H1 (cell line): ENCODE results near the gene SART1. TPM values are rescaled to one million over a fixed set of nuclear protein-coding genes. Genes with fewer than 3 reads are reported as not detected.

Source experiments
- CTCF ChIP-seq, 3 experiments: IDR thresholded peaks; 1 replicate in 2 of 3; 2 replicates in 1 of 3; pipeline versions ENCODE4 v1.5.1 to v1.6.1; 2011; ENCODE audit warnings: low read length in 3 of 3, mild to moderate bottlenecking in 3 of 3, inconsistent platforms in 2 of 3, low read depth in 1 of 3, moderate library complexity in 1 of 3; ENCODE audit not compliant: insufficient read depth in 1 of 3; ENCODE audit errors: control extremely low read depth in 1 of 3
- PHF8 ChIP-seq: fragments of 200-600 bp; sonication (generic); conservative IDR thresholded peaks from 2 replicates; pipeline ENCODE4 v1.7.1; 2012; ENCODE audit warnings: low read depth, mild to moderate bottlenecking, inconsistent platforms, low read length, moderate library complexity
- RNF2 ChIP-seq: fragments of 200-900, 300-1000 bp; sonication (generic); IDR thresholded peaks from 2 replicates; pipeline ENCODE4 v1.7.1; 2016; ENCODE audit warnings: borderline replicate concordance, low read depth, mild to moderate bottlenecking, antibody characterized with exemption, low read length; ENCODE audit not compliant: poor library complexity, severe bottlenecking; ENCODE audit errors: missing control alignments
- SRF ChIP-seq: IDR thresholded peaks from 2 replicates; pipeline ENCODE4 v1.6.1; 2011; ENCODE audit warnings: mild to moderate bottlenecking, low read depth, low read length, moderate library complexity
- SUZ12 ChIP-seq: fragments of 200-600 bp; sonication (generic); IDR thresholded peaks from 2 replicates; pipeline ENCODE4 v1.6.1; 2012; ENCODE audit warnings: mild to moderate bottlenecking, inconsistent platforms, low read length, moderate library complexity, mixed read lengths
- TAF1 ChIP-seq: IDR thresholded peaks from 2 replicates; pipeline ENCODE4 v1.6.1; 2011; ENCODE audit warnings: mild to moderate bottlenecking, low read depth, low read length
- YY1 ChIP-seq: IDR thresholded peaks from 2 replicates; pipeline ENCODE4 v1.6.1; 2011; ENCODE audit warnings: low read depth, mild to moderate bottlenecking, low read length
- ZNF274 ChIP-seq: IDR thresholded peaks from 2 replicates; pipeline ENCODE4 v1.7.0; 2012; ENCODE audit warnings: low read length, borderline replicate concordance; ENCODE audit errors: extremely low read depth
- polyA plus RNA-seq, 7 experiments: library from polyadenylated mRNA; depleted of rRNA in 3 of 7; stranded (reverse) in 5 of 7; unstranded in 2 of 7; fragments of >200 nt in 5 of 7; fragments of 200-250 nt in 2 of 7; gene quantifications; 1 replicate in 5 of 7; 2 replicates in 1 of 7; 4 replicates in 1 of 7; pipeline versions ENCODE4 v1.2.1 to v1.2.3, GENCODE V29; 2011 to 2013; ENCODE audit warnings: missing spikeins in 2 of 7, mixed read lengths in 2 of 7
- total RNA-seq: library from RNA; stranded (reverse); fragmentation: NEBNext Ultra II Directional; extraction: Animal tissue kit (Norgen Biotek cat#: 25700); gene quantifications from 2 replicates; pipeline ENCODE4 v1.2.1, GENCODE V29; 2021

Gene SART1
- total and polyA plus RNA-seq, 2 of the 8 experiments (the other 6 are each of a cell fraction or from before 2014, with no cell fraction given), result 9.7 to 46.1 TPM

GRCh38 chr11:65961267-65962140 is at the start of gene SART1 (continued):
- TF ChIP-seq CTCF (IDR thresholded peaks at IDR 0.05; ENCODE audit: control extremely low read depth in 1 of 3, insufficient read depth in 1 of 3, low read depth in 1 of 3, low read length in 3 of 3) (0 out of 4 replicates have a peak, but pooled peaks of 1 of the 3 experiments have one; percentile 0), TAF1 (peak; percentile 94), SUZ12 (no peak), RNF2 (no peak), ZNF274 (no peak), PHF8 (peak; percentile 91), YY1 (peak; percentile 68), SRF (0 out of 2 replicates have a peak, but pooled peaks have one; percentile 11)
